ENCODE measurements around the gene TNIP3. TPM values are rescaled to one million over a fixed set of nuclear protein-coding genes. Genes with fewer than 3 reads are reported as not detected.

The TNIP3 gene
- total and polyA plus RNA-seq, 2 of the 4 experiments (the other 2 are of a cell fraction): 0.10 to 0.18 TPM

GRCh38 chr4:121094297-121094966 is 69.7 kb downstream of the TNIP3 start:
- Histone ChIP-seq H3K27ac (ENCODE audit: insufficient read depth, low read length) (no peak overlapping the region), H3K23ac (ENCODE audit: low read depth, low read length) (no peak overlapping the region), H3K4me1 (ENCODE audit: control insufficient read depth, insufficient read depth, low read length) (no peaks in the 10 kb centered on the region), H4K5ac (ENCODE audit: low read depth, low read length) (no peak overlapping the region), H3K36me3 (ENCODE audit: control insufficient read depth, insufficient read depth, low read length) (no peaks in the 10 kb centered on the region), H3K9ac (ENCODE audit: low read depth, low read length) (no peak overlapping the region), H3K27me3 (ENCODE audit: control insufficient read depth, insufficient read depth, low read length) (0 out of 2 replicates have a peak, but pooled peaks cover 2% of the 10 kb centered on the region), H4K20me1 (ENCODE audit: insufficient read depth, low read length) (no peaks in the 10 kb centered on the region), H3K18ac (ENCODE audit: low read depth, low read length) (no peak overlapping the region), H3K56ac (ENCODE audit: extremely low read depth, insufficient read depth, low read length) (no peak overlapping the region), H2BK20ac (ENCODE audit: low read depth, low read length) (no peak overlapping the region), H2BK120ac (ENCODE audit: low read depth, low read length) (no peak overlapping the region), H4K8ac (ENCODE audit: low read depth in 2 of 2, low read length in 2 of 2) (no peak overlapping the region), H4K91ac (ENCODE audit: insufficient read depth, low read depth, low read length) (no peak overlapping the region), H3K79me1 (ENCODE audit: low read depth in 1 of 2, low read length in 2 of 2) (no peaks in the 10 kb centered on the region), H2BK15ac (ENCODE audit: low read depth, low read length) (no peak overlapping the region), H3K4me3 (ENCODE audit: insufficient read depth, low read depth, low read length) (no peak overlapping the region), H3K4ac (ENCODE audit: low read depth, low read length) (no peak overlapping the region), H3K9me1 (ENCODE audit: insufficient read depth, low read length) (no peaks in the 10 kb centered on the region), H3K4me2 (ENCODE audit: low read depth, low read length) (no peak overlapping the region), H3K14ac (replicated peaks; ENCODE audit: low read depth, low read length) (no peak overlapping the region), H2BK5ac (ENCODE audit: low read depth, low read length, poor library complexity, severe bottlenecking) (no peak overlapping the region), H2AFZ (replicated peaks; ENCODE audit: low read length, poor library complexity) (no peak overlapping the region), H2AK9ac (replicated peaks; ENCODE audit: low read depth, low read length, poor library complexity) (no peak overlapping the region), H3K9me3 (ENCODE audit: control insufficient read depth, insufficient read depth, low read length) (no peaks in the 10 kb centered on the region), H2AK5ac (ENCODE audit: low read depth, low read length) (no peak overlapping the region)
- DNase-seq (no peak), ATAC-seq (ENCODE audit: low read depth) (no peak)
- ChIA-PET CTCF (no interaction called here), POLR2A (ENCODE audit: unreplicated experiment) (no interaction called here)
- no peak for TF ChIP-seq FOS (IDR thresholded peaks at IDR 0.05; ENCODE audit: low read depth, low read length)
- TF ChIP-seq NFE2L2 (IDR thresholded peaks at IDR 0.05; ENCODE audit: low read depth, low read length): no peak
- no peak for TF ChIP-seq ELK1 (IDR thresholded peaks at IDR 0.05; ENCODE audit: borderline replicate concordance, low read depth, low read length)
- no peak for TF ChIP-seq BHLHE40 (IDR thresholded peaks at IDR 0.05; ENCODE audit: low read depth, low read length)
- TF ChIP-seq RAD21 (IDR thresholded peaks at IDR 0.05; ENCODE audit: low read length): no peak
- TF ChIP-seq SMC3 (IDR thresholded peaks at IDR 0.05; ENCODE audit: low read depth, low read length): no peak
- no peak for TF ChIP-seq USF2 (IDR thresholded peaks at IDR 0.05; ENCODE audit: low read depth, low read length)
- no peak for TF ChIP-seq CHD1 (IDR thresholded peaks at IDR 0.05; ENCODE audit: low read depth, low read length)
- TF ChIP-seq RCOR1 (IDR thresholded peaks at IDR 0.05; ENCODE audit: insufficient replicate concordance, low read length): no peak
- TF ChIP-seq CTCF (conservative IDR thresholded peaks at IDR 0.05; ENCODE audit: low read depth, low read length): no peak
- no peak for TF ChIP-seq MXI1 (IDR thresholded peaks at IDR 0.05; ENCODE audit: borderline replicate concordance, low read depth, low read length)
- no peak for TF ChIP-seq CEBPB (IDR thresholded peaks at IDR 0.05; ENCODE audit: low read depth, low read length)
- no peak for TF ChIP-seq POLR2A (IDR thresholded peaks at IDR 0.05; ENCODE audit: low read depth, low read length)
- no peak for TF ChIP-seq MAFK (IDR thresholded peaks at IDR 0.05; ENCODE audit: low read depth, low read length)
- TF ChIP-seq RFX5 (IDR thresholded peaks at IDR 0.05; ENCODE audit: low read depth, low read length): no peak
- TF ChIP-seq MAZ (IDR thresholded peaks at IDR 0.05; ENCODE audit: borderline replicate concordance, low read depth, low read length): no peak
- dilution Hi-C loops (cut with HindIII; ENCODE audit: low sequenced_read_pairs, unreplicated experiment): no loop called here
- in situ Hi-C loops (cut with MboI; ENCODE audit: low sequenced_read_pairs): loop anchor here (10.0 to 25.0 kb wide), 2 partner anchors 382 to 1020 kb away; no protein-coding TSS in a partner anchor
- intact Hi-C loops (cut with micrococcal nuclease): loop anchor here (10.0 kb wide), 1 partner anchor 1780 kb away; no protein-coding TSS in a partner anchor
- no TSS peak for BruUV-seq (replicated peaks)
- WGBS, 2 experiments (ENCODE audit: extremely low coverage in 2 of 2, insufficient read length in 1 of 2): 83% methylated on average over 2 of the region's 3 CpGs; no CpG with 5 or more reads in 1 of the 2 experiments
